B cell (primary cell): ENCODE data around the gene TBC1D14. TPM values are rescaled to one million over a fixed set of nuclear protein-coding genes. Genes with fewer than 3 reads are reported as not detected.

Source experiments
- ATAC-seq: fragments of 200-7000 bp; cut with Tn5 transposase; one replicate; pipeline ENCODE4 v1.10.0; 2021; ENCODE audit warnings: low read depth, mild to moderate bottlenecking, moderate number of reproducible peaks, moderate library complexity
- CTCF ChIA-PET: fragments of 350-600 bp; sonication (Branson Sonifier 250); formaldehyde crosslinking; loops from one replicate; lab custom pipeline; 2021; ENCODE audit warnings: antibody characterized with exemption, inconsistent platforms; lab: Charles Lee
- POLR2A ChIA-PET: fragments of 350-600 bp; sonication (Branson Sonifier 250); formaldehyde crosslinking; loops from one replicate; lab custom pipeline; 2021; ENCODE audit warnings: antibody characterized with exemption; lab: Charles Lee
- DNase-seq: peaks from one replicate; pipeline ENCODE4 v3.0.0; 2013
- H2AFZ ChIP-seq: 2 replicates; pipeline ENCODE4 v1.6.1; 2012; ENCODE audit warnings: mild to moderate bottlenecking, low read depth, low read length; ENCODE audit not compliant: insufficient read depth, poor library complexity, severe bottlenecking
- H3K27ac ChIP-seq, 2 donors: 1 replicate in 1 of 2; 2 replicates in 1 of 2; pipeline ENCODE4 v1.5.1; 2012 to 2013; ENCODE audit warnings: low read length in 2 of 2, mild to moderate bottlenecking in 2 of 2, moderate library complexity in 1 of 2
- H3K27me3 ChIP-seq, 4 experiments: fragments of 200-600 bp in 1 of 4; sonication (generic) in 1 of 4; replicated peaks in 1 of 4; 1 replicate in 2 of 4; 2 replicates in 2 of 4; pipeline versions ENCODE4 v1.6.1 to v1.7.0; 2013 to 2016; ENCODE audit warnings: low read length in 3 of 4, mild to moderate bottlenecking in 2 of 4, mixed read lengths in 1 of 4, moderate library complexity in 1 of 4; ENCODE audit not compliant: insufficient read depth in 4 of 4, control insufficient read depth in 3 of 4; ENCODE audit errors: control extremely low read depth in 1 of 4
- H3K36me3 ChIP-seq, 2 experiments: replicated peaks in 1 of 2; 1 replicate in 1 of 2; 2 replicates in 1 of 2; pipeline versions ENCODE4 v1.6.1 to v1.7.1; 2013; ENCODE audit warnings: low read length in 1 of 2; ENCODE audit not compliant: insufficient read depth in 2 of 2, control insufficient read depth in 1 of 2; ENCODE audit errors: control extremely low read depth in 1 of 2, extremely low read depth in 1 of 2
- H3K4me1 ChIP-seq, 2 donors: fragments of 200-600 bp in 1 of 2; sonication (generic) in 1 of 2; 1 replicate in 1 of 2; 2 replicates in 1 of 2; pipeline versions ENCODE4 v1.5.1 to v1.6.1; 2013 to 2017; ENCODE audit warnings: low read length in 2 of 2; ENCODE audit not compliant: control insufficient read depth in 2 of 2, insufficient read depth in 2 of 2
- H3K4me2 ChIP-seq: replicated peaks from 2 replicates; pipeline ENCODE3; 2012; ENCODE audit warnings: mild to moderate bottlenecking, low read depth, low read length; ENCODE audit not compliant: poor library complexity, severe bottlenecking
- H3K4me3 ChIP-seq, 5 experiments: fragments of 200-600 bp in 1 of 5; sonication (generic) in 1 of 5; 1 replicate in 3 of 5; 2 replicates in 2 of 5; pipeline versions ENCODE4 v1.5.1 to v1.7.0; 2011 to 2016; ENCODE audit warnings: low read length in 4 of 5, mild to moderate bottlenecking in 4 of 5, low read depth in 2 of 5, control low read depth in 1 of 5, moderate library complexity in 1 of 5; ENCODE audit not compliant: insufficient read depth in 1 of 5; ENCODE audit errors: control extremely low read depth in 1 of 5, extremely low read depth in 1 of 5
- H3K79me2 ChIP-seq: fragments of 200-600 bp; sonication (generic); one replicate; pipeline ENCODE4 v1.6.0; 2016; ENCODE audit warnings: low read length; ENCODE audit not compliant: control insufficient read depth, insufficient read depth
- H3K9ac ChIP-seq: fragments of 200-600 bp; sonication (generic); 2 replicates; pipeline ENCODE4 v1.6.1; 2017; ENCODE audit warnings: mild to moderate bottlenecking, low read length, moderate library complexity
- H3K9me3 ChIP-seq, 3 donors: one replicate each; pipeline versions ENCODE4 v1.6.1 to v1.7.1; 2013; ENCODE audit warnings: low read length in 2 of 3; ENCODE audit not compliant: control insufficient read depth in 2 of 3, insufficient read depth in 1 of 3; ENCODE audit errors: control extremely low read depth in 1 of 3
- H4K20me1 ChIP-seq: 2 replicates; pipeline ENCODE4 v1.6.0; 2012; ENCODE audit warnings: mild to moderate bottlenecking, low read length; ENCODE audit not compliant: insufficient read depth, control insufficient read depth, poor library complexity, severe bottlenecking
- H3K27ac Mint-ChIP-seq: one replicate; pipeline ENCODE4 v1.8.0; 2021; ENCODE audit warnings: mixed read lengths
- H3K27me3 Mint-ChIP-seq: one replicate; pipeline ENCODE4 v1.8.0; 2021; ENCODE audit warnings: mixed read lengths
- H3K4me1 Mint-ChIP-seq: one replicate; pipeline ENCODE4 v1.8.0; 2021; ENCODE audit warnings: mixed read lengths
- H3K4me3 Mint-ChIP-seq: one replicate; pipeline ENCODE4 v1.8.0; 2021; ENCODE audit warnings: mixed read lengths
- H3K9me3 Mint-ChIP-seq: one replicate; pipeline ENCODE4 v1.8.0; 2022; ENCODE audit warnings: mixed read lengths; ENCODE audit not compliant: insufficient read depth
- CTCF ChIP-seq: fragments of 200-600 bp; IDR thresholded peaks from one replicate; pipeline ENCODE4 v1.8.0; 2022; ENCODE audit warnings: antibody characterized with exemption, mild to moderate bottlenecking
- EZH2 ChIP-seq: IDR thresholded peaks from 2 replicates; pipeline ENCODE4 v1.6.1; 2012; ENCODE audit warnings: borderline replicate concordance, low read depth, mild to moderate bottlenecking, moderate library complexity, low read length; ENCODE audit not compliant: insufficient read depth, poor library complexity, severe bottlenecking
- WGBS: methylation state at CpG from one replicate; pipeline ENCODE4 v1.1.5; 2013; ENCODE audit warnings: missing lambda C conversion rate; ENCODE audit not compliant: insufficient coverage; 5-methylcytosine and 5-hydroxymethylcytosine counted together
- intact Hi-C: fragments of 100-400 bp; cut with micrococcal nuclease; formaldehyde crosslinking; loops from one replicate; pipeline ENCODE4 v1.10.0; 2022
- polyA plus RNA-seq: library from polyadenylated mRNA; depleted of rRNA; stranded (reverse); fragments of >200 nt; gene quantifications from 2 replicates; pipeline ENCODE4 v1.2.3, GENCODE V29; 2012
- total RNA-seq, 2 donors: library from RNA; stranded (reverse); fragments of 120-200 nt in 1 of 2; gene quantifications; 1 replicate in 1 of 2; 2 replicates in 1 of 2; pipeline versions ENCODE4 v1.2.3 to v1.2.4, GENCODE V29; 2013 to 2022

TBC1D14 gene
- total and polyA plus RNA-seq, 2 donors (not counting 1 experiment from before 2014, with no cell fraction given), result 21.9 to 42.0 TPM

- ChIA-PET POLR2A (interaction anchor here (1.2 kb wide), 1 partner anchor 15 kb away, joined by 4 read pairs; no protein-coding TSS in a partner anchor), CTCF (interaction anchor here (1.1 kb wide), 1 partner anchor 177 kb away, joined by 3 read pairs; no protein-coding TSS in a partner anchor)
- no peak overlapping the region for H3K9ac ChIP-seq
- H3K4me3 ChIP-seq, result no peak overlapping the region
- no peak overlapping the region for H3K4me2 ChIP-seq
- ATAC-seq (no peak), DNase-seq (no peak)
- H4K20me1 ChIP-seq, result no peaks in the 10 kb centered on the region
- intact Hi-C loops, result no loop called here
- no peak overlapping the region for H3K27ac Mint-ChIP-seq
- H3K4me3 Mint-ChIP-seq, result no peak overlapping the region
- no peak for TF ChIP-seq EZH2
- H3K27me3 Mint-ChIP-seq, result no peaks in the 10 kb centered on the region
- H3K9me3 Mint-ChIP-seq, result no peaks in the 10 kb centered on the region
- 100% methylated on average over 1 of the region's 3 CpGs for WGBS
- H3K27ac ChIP-seq, result no peak overlapping the region
- H3K4me1 Mint-ChIP-seq, result peaks cover 7% of the 10 kb centered on the region
- H3K79me2 ChIP-seq, result no peaks in the 10 kb centered on the region
- no peak overlapping the region for H2AFZ ChIP-seq
- no peaks in the 10 kb centered on the region for H3K36me3 ChIP-seq
- peaks cover 0 to 18% (median 0%) of the 10 kb centered on the region in 3 donors for H3K9me3 ChIP-seq
- no peaks in the 10 kb centered on the region for H3K27me3 ChIP-seq
- peaks cover 7 to 10% of the 10 kb centered on the region in 2 donors for H3K4me1 ChIP-seq
Measured at GRCh38 chr4:6894086-6894478, 15.5 kb upstream of the TBC1D14 start.

- Histone ChIP-seq H4K20me1 (no peaks in the 10 kb centered on the region), H3K4me1 (peaks cover 7 to 10% of the 10 kb centered on the region in 2 donors), H2AFZ (no peak overlapping the region), H3K4me2 (no peak overlapping the region), H3K27ac (no peak overlapping the region), H3K9me3 (peaks cover 0 to 11% (median 0%) of the 10 kb centered on the region in 3 donors), H3K36me3 (no peaks in the 10 kb centered on the region), H3K9ac (no peak overlapping the region), H3K79me2 (no peaks in the 10 kb centered on the region), H3K27me3 (no peaks in the 10 kb centered on the region), H3K4me3 (no peak overlapping the region)
- H3K27ac Mint-ChIP-seq, result no peak overlapping the region
- H3K4me3 Mint-ChIP-seq, result no peak overlapping the region
- POLR2A ChIA-PET, result no interaction called here
- TF ChIP-seq EZH2, result no peak
- no peak for TF ChIP-seq CTCF
- WGBS, result 89% methylated on average over 22 of the region's 29 CpGs
- ATAC-seq (no peak), DNase-seq (no peak)
- intact Hi-C loops, result no loop called here
- no peaks in the 10 kb centered on the region for H3K27me3 Mint-ChIP-seq
- CTCF ChIA-PET, result no interaction called here
- peaks cover 7% of the 10 kb centered on the region for H3K4me1 Mint-ChIP-seq
- no peaks in the 10 kb centered on the region for H3K9me3 Mint-ChIP-seq
Measured at GRCh38 chr4:6894528-6895498, 14.8 kb upstream of the TBC1D14 start.
